Duodenal mucosa (tissue), 2 donors: ENCODE measurements around the gene AKAP9.
"Not testable (repeated sequence)": the region's sequence is repeated elsewhere in the genome, so short reads cannot be mapped to it uniquely, and the experiment has no call there.

ENCODE experiments used
- H3K27ac ChIP-seq: one replicate; pipeline ENCODE4 v1.7.0; 2013; ENCODE audit warnings: low read depth, low read length
- H3K27me3 ChIP-seq, 2 donors: one replicate each; pipeline ENCODE4 v1.7.0; 2013; ENCODE audit warnings: low read length in 2 of 2, control low read depth in 1 of 2; ENCODE audit not compliant: insufficient read depth in 2 of 2, control insufficient read depth in 1 of 2
- H3K36me3 ChIP-seq, 2 donors: one replicate each; pipeline ENCODE4 v1.7.0; 2013; ENCODE audit warnings: low read length in 2 of 2, control low read depth in 1 of 2; ENCODE audit not compliant: insufficient read depth in 2 of 2, control insufficient read depth in 1 of 2
- H3K4me1 ChIP-seq, 2 donors: one replicate each; pipeline ENCODE4 v1.7.0; 2013; ENCODE audit warnings: low read length in 2 of 2, control low read depth in 1 of 2; ENCODE audit not compliant: insufficient read depth in 2 of 2, control insufficient read depth in 1 of 2
- H3K4me3 ChIP-seq, 2 donors: one replicate each; pipeline ENCODE4 v1.7.0; 2013; ENCODE audit warnings: low read length in 2 of 2, low read depth in 1 of 2
- H3K9ac ChIP-seq, 2 donors: one replicate each; pipeline ENCODE4 v1.7.0; 2013; ENCODE audit warnings: low read length in 2 of 2, low read depth in 1 of 2
- H3K9me3 ChIP-seq, 2 donors: one replicate each; pipeline ENCODE4 v1.7.0; 2013; ENCODE audit warnings: low read length in 2 of 2, control low read depth in 1 of 2; ENCODE audit not compliant: control insufficient read depth in 1 of 2

AKAP9 gene

GRCh38 chr7:92133737-92134270 lies 193.1 kb downstream of the AKAP9 start:
- peak overlapping the region; percentile 98 for H3K27ac ChIP-seq
- H3K9ac ChIP-seq: peak overlapping the region; percentile 86 to 99
- H3K4me1 ChIP-seq: peaks cover 22 to 24% of the 10 kb centered on the region in 2 donors
- no peaks in the 10 kb centered on the region for H3K9me3 ChIP-seq
- H3K27me3 ChIP-seq: no peaks in the 10 kb centered on the region
- H3K36me3 ChIP-seq: peaks cover 9 to 19% of the 10 kb centered on the region in 2 donors
- H3K4me3 ChIP-seq: peak overlapping the region; percentile 82 to 91

- Histone ChIP-seq H3K9me3 (no peaks in the 10 kb centered on the region), H3K27me3 (no peaks in the 10 kb centered on the region), H3K9ac (peak within 1 kb of the TSS; percentile 86 to 99), H3K4me1 (peaks cover 22 to 24% of the 10 kb centered on the region in 2 donors), H3K27ac (peak within 1 kb of the TSS; percentile 98), H3K4me3 (peak within 1 kb of the TSS; percentile 82 to 91), H3K36me3 (peaks cover 9 to 15% of the 10 kb centered on the region in 2 donors)
Observed at GRCh38 chr7:92134271-92135051, 193.8 kb downstream of the AKAP9 start, which contains the start of gene CYP51A1. TSS of gene CYP51A1 (minus strand) at chr7:92134477. CDS start at chr7:92134364, 113 bp downstream.

- peak overlapping the region; percentile 98 for H3K27ac ChIP-seq
- peaks cover 22 to 24% of the 10 kb centered on the region in 2 donors for H3K4me1 ChIP-seq
- H3K36me3 ChIP-seq: peaks cover 1 to 7% of the 10 kb centered on the region in 2 donors
- peak overlapping the region; percentile 82 to 91 for H3K4me3 ChIP-seq
- H3K9ac ChIP-seq: peak overlapping the region; percentile 86 to 99
- no peaks in the 10 kb centered on the region for H3K9me3 ChIP-seq
- H3K27me3 ChIP-seq: no peaks in the 10 kb centered on the region
Observed at GRCh38 chr7:92135052-92135889, 194.6 kb downstream of the AKAP9 start.

- Histone ChIP-seq H3K9me3 (no peaks in the 10 kb centered on the region), H3K36me3 (no peaks in the 10 kb centered on the region), H3K27me3 (no peaks in the 10 kb centered on the region), H3K4me1 (peaks cover 6 to 13% of the 10 kb centered on the region in 2 donors), H3K9ac (no peak overlapping the region), H3K27ac (no peak overlapping the region), H3K4me3 (no peak overlapping the region)
Observed at GRCh38 chr7:92137557-92137956, 196.9 kb downstream of the AKAP9 start.

GRCh38 chr7:92141161-92141560 lies 200.5 kb downstream of the AKAP9 start:
- H3K36me3 ChIP-seq: no peaks in the 10 kb centered on the region
- no peaks in the 10 kb centered on the region for H3K27me3 ChIP-seq
- H3K9me3 ChIP-seq: no peaks in the 10 kb centered on the region
- no peaks in the 10 kb centered on the region for H3K4me1 ChIP-seq
- H3K4me3 ChIP-seq: no peak overlapping the region
- no peak overlapping the region for H3K27ac ChIP-seq
- H3K9ac ChIP-seq: no peak overlapping the region

- not testable (repeated sequence) for H3K9ac ChIP-seq, H3K27ac ChIP-seq, H3K4me3 ChIP-seq, H3K4me1 ChIP-seq, H3K36me3 ChIP-seq, H3K27me3 ChIP-seq, H3K9me3 ChIP-seq
Observed at GRCh38 chr7:92142791-92143190, 202.1 kb downstream of the AKAP9 start.

GRCh38 chr7:92143192-92143880 lies 202.7 kb downstream of the AKAP9 start:
- not testable (repeated sequence) for H3K9ac ChIP-seq, H3K9me3 ChIP-seq, H3K4me1 ChIP-seq, H3K36me3 ChIP-seq, H3K27ac ChIP-seq, H3K27me3 ChIP-seq, H3K4me3 ChIP-seq

- H3K9ac ChIP-seq: no peak overlapping the region
- no peaks in the 10 kb centered on the region for H3K9me3 ChIP-seq
- no peak overlapping the region for H3K4me3 ChIP-seq
- H3K4me1 ChIP-seq: no peaks in the 10 kb centered on the region
- H3K36me3 ChIP-seq: no peaks in the 10 kb centered on the region
- no peak overlapping the region for H3K27ac ChIP-seq
- H3K27me3 ChIP-seq: no peaks in the 10 kb centered on the region
Observed at GRCh38 chr7:92149736-92150239, 209.1 kb downstream of the AKAP9 start.

GRCh38 chr7:92150450-92151017 lies 209.9 kb downstream of the AKAP9 start:
- Histone ChIP-seq H3K27ac (no peak overlapping the region), H3K36me3 (no peaks in the 10 kb centered on the region), H3K27me3 (no peaks in the 10 kb centered on the region), H3K4me3 (no peak overlapping the region), H3K9me3 (no peaks in the 10 kb centered on the region), H3K4me1 (no peaks in the 10 kb centered on the region), H3K9ac (no peak overlapping the region)
